Testis (tissue), 2 donors: Measurements from ENCODE around the gene CCDC97.

Source experiments
- CTCF ChIP-seq, 3 experiments: fragments of 450-650 bp in 2 of 3; fragments of 200-600 bp in 1 of 3; sonication (generic) in 1 of 3; IDR thresholded peaks; one replicate each; pipeline ENCODE4 v1.5.1; 2016 to 2019; ENCODE audit warnings: antibody characterized with exemption in 3 of 3, mild to moderate bottlenecking in 2 of 3, moderate library complexity in 1 of 3
- POLR2A ChIP-seq: fragments of 450-650 bp; IDR thresholded peaks from one replicate; pipeline ENCODE4 v1.6.1; 2017; ENCODE audit warnings: antibody characterized with exemption, mild to moderate bottlenecking, moderate library complexity

DNA sequence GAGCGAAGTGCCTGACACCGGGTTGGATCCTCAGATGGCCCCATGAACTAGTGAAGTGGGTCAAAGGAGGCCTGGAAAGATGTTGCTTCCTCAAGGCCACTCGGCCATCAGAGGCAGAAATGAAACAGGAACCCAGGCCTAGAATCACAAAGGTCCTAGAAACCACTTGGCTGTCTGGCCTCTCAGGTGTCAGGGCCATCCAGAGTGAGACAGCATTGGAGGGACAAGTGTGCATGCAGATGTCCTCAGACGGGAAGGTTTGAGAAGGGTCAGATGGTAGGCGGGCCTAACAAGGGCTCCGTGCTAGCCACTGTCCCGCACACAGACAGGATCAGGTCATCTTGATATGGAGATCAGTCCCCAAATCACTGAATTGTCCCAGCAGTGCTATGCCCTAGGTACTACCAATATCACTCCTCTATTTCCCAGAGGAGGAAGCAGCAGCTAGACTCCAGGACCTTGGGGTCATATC, 14.3 kb downstream of the CCDC97 start:
- no peak for TF ChIP-seq POLR2A
- TF ChIP-seq CTCF (IDR thresholded peaks at IDR 0.05), result no peak
